ENCODE measurements around the gene MAPK11.

Gene MAPK11

GRCh38 chr22:50286275-50286674 is 16.1 kb upstream of the MAPK11 start:
- H3K4me3 ChIP-seq (replicated peaks; ENCODE audit: low read depth, low read length) = no peak overlapping the region
- no peak for TF ChIP-seq CTCF (IDR thresholded peaks at IDR 0.05; ENCODE audit: low read length, missing control alignments)
- no peak for DNase-seq (ENCODE audit: low read depth)

DNA sequence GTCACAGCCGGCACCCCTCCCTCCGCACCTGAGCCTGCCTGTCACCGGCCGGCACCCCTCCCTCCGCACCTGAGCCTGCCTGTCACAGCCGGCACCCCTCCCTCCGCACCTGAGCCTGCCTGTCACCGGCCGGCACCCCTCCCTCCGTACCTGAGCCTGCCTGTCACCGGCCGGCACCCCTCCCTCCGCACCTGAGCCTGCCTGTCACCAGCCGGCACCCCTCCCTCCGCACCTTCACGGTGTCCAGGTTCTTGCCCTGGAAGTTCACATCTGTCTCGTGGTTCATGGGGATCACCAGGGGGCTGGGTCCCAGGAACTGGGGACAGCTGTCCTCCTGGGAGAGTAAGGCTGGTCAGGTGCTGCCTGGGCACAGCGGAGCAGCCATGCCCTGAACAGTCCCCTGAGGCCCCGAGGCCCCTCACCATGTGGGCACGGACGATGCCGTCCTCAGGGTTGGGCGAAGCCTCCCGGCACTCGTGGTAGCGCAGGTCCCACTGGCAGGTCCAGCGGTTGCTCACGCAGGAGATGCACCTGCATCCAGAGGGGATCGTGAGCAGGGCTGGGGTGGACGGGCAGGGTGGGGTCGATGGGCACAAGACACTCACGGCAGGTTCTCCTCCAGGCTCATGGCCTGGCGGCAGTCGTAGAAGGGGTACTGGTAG is 15.5 kb upstream of the MAPK11 start:
- no peak for DNase-seq (ENCODE audit: low read depth)
- H3K4me3 ChIP-seq (replicated peaks; ENCODE audit: low read depth, low read length) = no peak overlapping the region
- TF ChIP-seq CTCF (IDR thresholded peaks at IDR 0.05; ENCODE audit: low read length, missing control alignments) = no peak

DNA sequence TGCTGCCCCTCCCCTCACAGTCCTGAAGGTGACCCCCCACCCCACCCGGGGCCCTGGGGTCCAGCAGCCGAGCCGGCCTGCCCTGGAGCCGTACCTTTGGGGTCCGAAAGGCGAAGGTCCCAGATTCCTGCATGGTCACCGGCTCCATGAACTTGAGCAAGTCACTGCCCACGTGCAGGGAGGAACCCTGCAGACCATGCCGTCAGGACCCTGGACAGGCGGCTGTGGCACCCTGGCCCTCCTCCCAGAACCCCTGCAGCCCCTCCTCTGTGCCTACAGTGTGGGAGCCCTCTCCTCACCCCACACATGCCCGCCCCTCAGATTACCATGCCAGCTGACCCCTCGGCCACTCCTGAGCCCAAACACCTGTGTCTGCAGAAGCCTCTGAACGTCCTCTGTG is 14.3 kb upstream of the MAPK11 start:
- no peak for DNase-seq (ENCODE audit: low read depth)
- no peak for TF ChIP-seq CTCF (IDR thresholded peaks at IDR 0.05; ENCODE audit: low read length, missing control alignments)
- H3K4me3 ChIP-seq (replicated peaks; ENCODE audit: low read depth, low read length) = no peak overlapping the region

GRCh38 chr22:50283821-50284220 is 13.6 kb upstream of the MAPK11 start:
- H3K4me3 ChIP-seq (replicated peaks; ENCODE audit: low read depth, low read length) = no peak overlapping the region
- TF ChIP-seq CTCF (IDR thresholded peaks at IDR 0.05; ENCODE audit: low read length, missing control alignments) = no peak
- no peak for DNase-seq (ENCODE audit: low read depth)

- no peak overlapping the region for H3K4me3 ChIP-seq (replicated peaks; ENCODE audit: low read depth, low read length)
- peak; percentile 53 for DNase-seq (ENCODE audit: low read depth)
- no peak for TF ChIP-seq CTCF (IDR thresholded peaks at IDR 0.05; ENCODE audit: low read length, missing control alignments)
Measured at GRCh38 chr22:50282361-50283155, 12.4 kb upstream of the MAPK11 start.

- H3K4me3 ChIP-seq (replicated peaks; ENCODE audit: low read depth, low read length) = no peak overlapping the region
Measured at GRCh38 chr22:50281957-50282356, 11.8 kb upstream of the MAPK11 start.

More at GRCh38 chr22:50281957-50282356, 11.8 kb upstream of the MAPK11 start:
- no peak for DNase-seq (ENCODE audit: low read depth)
- no peak for TF ChIP-seq CTCF (IDR thresholded peaks at IDR 0.05; ENCODE audit: low read length, missing control alignments)

All from fibroblast of pulmonary artery (primary cell).